Brain pericyte (primary cell): Measurements from ENCODE around the gene SERPINA1.
"Not testable (repeated sequence)": the region's sequence is repeated elsewhere in the genome, so short reads cannot be mapped to it uniquely, and the experiment has no call there.

Experiments used
- DNase-seq: peaks from one replicate; pipeline ENCODE4 v3.0.0-alpha.2; 2012; ENCODE audit warnings: low read depth, low spot score

SERPINA1 gene

DNA sequence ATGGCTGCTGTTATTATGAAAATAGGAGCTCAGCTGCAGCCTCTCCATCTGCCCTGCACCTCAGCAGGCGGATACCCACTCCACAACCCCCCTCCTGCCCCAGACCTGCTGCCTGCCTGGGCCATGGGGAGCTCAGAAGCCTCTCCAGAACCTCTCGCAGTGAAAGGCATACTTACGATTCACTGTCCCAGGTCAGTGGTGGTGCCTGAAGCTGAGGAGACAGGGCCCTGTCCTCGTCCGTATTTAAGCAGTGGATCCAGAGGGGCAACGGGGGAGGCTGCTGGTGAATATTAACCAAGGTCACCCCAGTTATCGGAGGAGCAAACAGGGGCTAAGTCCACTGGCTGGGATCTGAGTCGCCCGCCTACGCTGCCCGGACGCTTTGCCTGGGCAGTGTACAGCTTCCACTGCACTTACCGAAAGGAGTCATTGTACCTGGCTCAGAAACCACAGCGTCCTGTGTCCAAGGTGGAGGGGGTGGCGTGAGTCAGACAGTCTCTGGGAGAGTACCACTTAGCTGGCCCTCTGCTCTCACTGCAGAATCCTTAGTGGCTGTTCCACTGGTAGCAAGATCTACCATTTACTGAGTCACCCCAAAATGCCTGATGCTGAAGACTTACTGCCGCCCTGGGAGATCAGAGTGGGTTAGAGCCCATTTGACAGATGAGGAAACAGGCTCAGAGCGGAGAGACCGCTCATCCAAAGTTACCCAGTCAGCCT is at the start of gene SERPINA1:
TSS of gene SERPINA1 (minus strand) at position 219 of the 720 bp plus-strand sequence. CDS start 5,365 bp downstream, outside the sequence.
- DNase-seq: no peak

DNA sequence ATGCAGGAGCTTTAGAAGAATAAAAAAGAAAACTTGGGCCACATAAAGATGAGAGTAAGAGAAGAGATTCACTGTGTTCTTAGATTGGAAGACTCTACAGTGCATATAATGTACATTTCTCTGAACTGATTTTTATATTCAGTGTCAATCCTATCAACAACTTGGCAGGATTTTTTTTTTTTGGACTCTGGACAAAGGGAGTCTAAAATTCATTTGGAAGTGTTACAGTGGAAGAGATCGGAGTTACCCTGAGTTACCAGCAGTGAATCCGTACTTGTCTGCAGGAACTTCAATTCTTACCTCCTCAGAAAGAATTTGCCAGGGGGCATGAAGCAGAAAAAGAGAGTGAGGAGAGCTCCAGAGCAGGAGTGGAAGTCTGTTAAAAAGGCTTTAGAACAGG is 40.2 kb upstream of the SERPINA1 start:
- DNase-seq: no peak

DNA sequence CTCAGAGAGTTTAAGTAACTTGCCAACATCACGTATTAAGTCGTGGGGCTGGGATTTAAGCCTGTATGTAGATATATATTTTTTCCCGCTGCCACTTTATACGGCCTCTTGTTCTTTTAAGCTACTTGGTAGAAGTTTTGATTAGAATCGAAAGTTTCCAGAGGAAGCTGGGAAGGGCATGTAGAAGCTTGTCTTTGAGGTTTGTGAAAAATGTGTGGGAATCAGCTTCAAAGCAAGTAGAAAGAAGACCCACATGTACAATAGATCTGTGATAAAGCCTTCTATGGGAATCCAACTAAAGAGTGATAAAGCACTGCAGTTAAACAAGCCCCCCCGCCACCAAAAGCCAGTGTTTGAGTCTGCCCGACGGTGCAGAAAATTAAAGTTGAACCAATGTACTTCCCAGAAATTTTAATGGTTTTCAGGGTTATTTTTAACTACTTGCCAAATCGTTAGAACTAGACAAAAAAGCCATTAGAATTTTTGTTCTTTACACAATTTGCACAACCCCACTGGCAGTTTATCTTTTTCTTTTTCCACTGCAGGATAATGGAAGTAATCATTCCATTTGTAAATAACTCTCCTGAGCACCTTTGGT is 38.7 kb upstream of the SERPINA1 start:
- DNase-seq: no peak

DNA sequence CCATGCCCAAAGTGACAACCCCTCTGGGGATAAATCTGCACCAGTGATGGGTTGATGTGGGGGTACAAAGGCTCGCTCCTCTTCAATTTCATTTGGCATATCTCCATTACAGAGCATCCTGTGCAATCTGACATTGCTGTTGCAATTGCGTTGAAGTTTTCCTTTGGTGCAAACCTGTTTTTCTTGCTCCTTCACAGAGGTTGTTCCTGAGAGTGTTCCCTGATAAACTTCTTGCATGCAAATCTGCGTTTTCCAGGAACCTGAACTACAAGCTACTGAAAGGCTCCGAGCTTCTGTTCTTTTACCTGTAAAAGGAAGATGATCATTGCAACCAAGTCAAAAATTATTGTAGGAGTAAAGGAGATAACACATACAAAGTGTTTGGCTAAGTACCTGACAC is 38.1 kb upstream of the SERPINA1 start:
- DNase-seq: no peak

DNA sequence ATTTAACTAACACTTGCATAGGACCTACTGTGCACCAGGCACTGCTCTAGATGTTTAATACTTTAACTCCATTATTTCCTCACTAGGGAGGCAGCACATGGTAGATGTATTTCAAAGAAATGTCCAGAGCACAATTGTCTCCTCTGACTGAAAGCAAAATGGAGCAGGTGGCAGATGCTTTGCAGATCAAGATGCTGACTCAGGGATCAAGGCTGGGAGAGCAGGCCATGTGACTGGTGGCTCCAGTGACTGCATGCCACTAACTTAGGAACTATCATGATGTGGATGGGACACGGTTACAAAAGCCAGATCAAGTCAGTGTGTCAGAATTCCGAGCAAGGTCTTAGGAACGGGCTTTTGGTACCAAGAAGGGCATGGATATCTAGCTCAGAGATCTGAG is 36.0 kb upstream of the SERPINA1 start:
- DNase-seq: no peak

DNA sequence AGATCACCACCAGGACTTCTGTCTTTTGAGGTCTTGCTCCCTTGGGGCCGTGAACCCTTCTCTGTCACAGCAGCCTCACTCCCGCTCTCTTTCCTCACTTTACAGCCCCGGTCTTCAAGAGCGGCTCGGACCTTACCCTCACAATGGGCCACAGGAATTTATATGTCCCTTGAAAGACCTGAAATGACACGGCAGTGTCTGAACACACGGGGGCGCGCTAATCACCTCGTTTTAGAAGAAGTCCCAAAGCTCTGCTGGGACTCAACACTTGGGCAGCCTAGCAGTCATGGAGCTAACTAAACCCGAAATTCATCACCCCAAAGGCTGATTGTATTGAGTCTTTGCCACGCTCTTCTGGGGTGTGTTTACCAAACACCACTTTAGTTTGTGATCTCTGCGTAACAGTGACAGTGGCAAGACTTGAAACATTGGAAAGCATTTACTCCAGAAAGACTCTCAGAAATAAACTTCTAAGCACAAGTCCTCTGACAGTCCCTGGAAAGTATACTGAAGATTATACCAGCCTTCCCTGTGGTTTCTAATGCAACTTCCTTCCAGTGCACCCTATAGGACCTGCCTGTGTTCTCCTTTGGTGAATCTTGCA is 35.2 kb upstream of the SERPINA1 start:
- peak; percentile 33 for DNase-seq

DNA sequence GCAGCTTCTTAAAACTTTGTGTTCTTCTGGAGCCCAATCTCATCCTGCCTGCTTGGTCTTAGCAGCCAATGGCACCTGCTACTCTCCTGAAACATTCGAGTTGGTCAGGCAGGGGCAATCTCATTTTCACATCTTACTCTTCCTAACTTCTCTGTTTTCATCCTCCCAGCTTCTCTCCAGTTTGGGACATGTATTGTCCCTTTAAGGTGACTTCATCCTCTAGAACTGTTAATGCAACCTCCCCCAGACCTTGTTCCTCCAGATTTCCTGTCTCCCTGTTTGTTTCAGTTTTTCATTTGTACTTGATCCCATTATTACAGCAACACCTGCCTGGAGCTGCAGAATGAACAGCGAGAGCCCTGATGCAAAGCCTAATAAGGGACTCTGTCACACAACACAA is 32.9 kb upstream of the SERPINA1 start:
- no peak for DNase-seq

DNA sequence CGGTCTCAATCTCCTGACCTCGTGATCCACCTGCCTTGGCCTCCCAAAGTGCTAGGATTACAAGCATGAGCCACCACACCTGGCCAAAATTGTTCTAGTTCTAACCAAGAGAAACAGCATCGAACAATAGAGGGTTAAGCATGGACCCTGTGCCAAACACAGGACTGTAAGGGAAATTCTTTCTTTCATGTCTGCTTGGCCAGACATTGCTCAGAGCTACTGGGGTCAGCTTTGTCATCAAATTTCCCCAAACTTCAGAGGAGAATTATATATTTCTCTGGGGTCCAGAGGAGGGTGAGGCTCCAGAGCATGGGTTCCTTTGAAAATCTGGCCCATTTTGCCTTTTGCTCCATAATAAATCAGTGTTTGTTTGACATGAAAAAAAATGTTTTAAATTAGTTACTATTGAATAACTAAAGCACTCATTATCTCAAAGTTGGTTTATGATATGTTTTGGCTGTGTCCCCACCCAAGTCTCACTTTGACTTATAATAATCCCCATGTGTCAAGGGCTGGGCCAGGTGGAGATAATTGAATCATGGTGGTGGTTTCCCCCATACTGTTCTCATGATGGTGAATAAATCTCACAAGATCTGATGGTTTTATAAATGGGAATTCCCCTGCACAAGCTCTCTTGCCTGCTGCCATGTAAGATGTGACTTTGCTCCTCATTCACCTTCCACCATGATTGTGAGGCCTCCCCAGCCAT is 29.2 kb upstream of the SERPINA1 start:
- DNase-seq: not testable (repeated sequence)

DNA sequence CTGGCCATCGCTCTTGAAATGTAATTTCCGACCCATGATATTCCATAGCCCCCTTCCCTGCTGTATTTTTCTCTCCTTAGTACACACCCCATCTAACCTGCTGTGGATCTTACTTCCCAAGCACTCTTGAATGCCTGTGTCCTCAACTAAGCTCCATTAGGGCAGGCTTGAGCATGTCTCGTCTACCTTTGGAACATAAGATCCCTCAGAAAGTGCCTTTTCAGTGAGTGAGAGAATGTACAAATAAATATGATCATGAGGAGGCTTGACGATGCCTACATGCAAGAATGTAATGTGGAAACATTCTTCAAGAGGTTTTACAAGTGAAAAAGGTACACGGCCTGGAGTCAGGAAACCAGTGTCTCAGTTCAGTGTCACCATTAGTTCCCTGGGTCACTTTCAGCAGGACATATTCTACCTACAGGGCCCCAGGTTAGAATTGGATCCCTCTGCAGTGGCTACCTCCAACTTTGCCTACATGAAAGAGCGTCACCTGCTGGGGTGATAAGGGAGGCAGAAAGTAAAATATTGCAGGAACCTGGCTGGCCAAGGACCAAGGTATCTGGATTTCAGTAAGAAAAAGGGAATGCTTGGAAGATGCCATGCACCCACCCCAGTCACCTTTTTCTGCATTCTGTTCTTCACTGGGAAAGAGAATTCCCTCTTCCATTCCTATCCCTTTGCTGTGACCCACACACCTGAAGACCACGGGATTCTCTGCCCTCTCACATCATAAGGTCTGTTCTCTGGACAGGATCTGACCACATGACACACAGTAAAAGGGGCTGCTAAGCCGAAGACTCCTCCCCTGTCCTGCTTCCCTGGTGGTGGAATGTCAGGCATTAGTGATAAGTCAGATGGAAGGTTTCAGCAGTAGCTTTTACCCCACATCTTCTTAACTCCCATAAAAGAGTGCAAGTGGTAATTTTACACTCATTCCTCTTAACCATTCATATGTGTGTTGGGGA is 24.6 kb upstream of the SERPINA1 start:
- no peak for DNase-seq

DNA sequence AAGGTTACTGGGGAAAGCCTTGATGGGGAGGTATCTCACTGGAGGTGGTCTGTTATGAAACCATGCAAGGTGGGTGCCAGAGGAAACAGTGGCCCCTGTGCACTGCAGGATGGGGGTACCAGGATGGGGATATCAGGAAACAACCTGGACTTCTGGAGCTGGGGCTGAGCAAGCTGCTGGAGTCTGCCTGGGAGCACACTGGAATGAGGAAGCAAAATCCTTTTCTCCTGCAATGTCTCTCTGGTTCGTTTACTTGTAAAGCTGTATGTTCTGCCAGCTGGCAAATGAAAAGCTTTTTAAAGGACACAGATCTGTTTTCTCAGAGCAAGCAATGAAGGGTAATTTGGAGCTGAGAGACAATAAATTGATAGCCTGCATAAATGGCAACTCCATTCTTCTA is 23.2 kb upstream of the SERPINA1 start:
- DNase-seq: no peak

DNA sequence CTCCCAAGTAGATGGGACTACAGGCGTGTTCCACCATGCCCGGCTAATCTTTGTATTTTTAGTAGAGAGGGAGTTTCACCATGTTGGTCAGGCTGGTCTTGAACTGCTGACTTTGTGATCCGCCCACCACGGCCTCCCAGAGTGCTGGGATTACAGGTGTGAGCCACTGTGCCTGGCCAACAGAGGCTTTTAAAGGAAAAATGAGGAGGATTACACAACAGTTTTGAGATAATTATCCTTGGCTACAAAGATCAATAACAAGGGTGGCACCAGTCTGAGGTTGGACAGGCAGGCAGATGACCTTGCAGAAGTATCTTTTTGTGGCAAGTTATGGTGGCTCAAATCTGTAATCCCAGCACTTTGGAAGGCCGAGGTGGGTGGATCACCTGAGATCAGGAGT is 21.0 kb upstream of the SERPINA1 start:
- DNase-seq: not testable (repeated sequence)

DNA sequence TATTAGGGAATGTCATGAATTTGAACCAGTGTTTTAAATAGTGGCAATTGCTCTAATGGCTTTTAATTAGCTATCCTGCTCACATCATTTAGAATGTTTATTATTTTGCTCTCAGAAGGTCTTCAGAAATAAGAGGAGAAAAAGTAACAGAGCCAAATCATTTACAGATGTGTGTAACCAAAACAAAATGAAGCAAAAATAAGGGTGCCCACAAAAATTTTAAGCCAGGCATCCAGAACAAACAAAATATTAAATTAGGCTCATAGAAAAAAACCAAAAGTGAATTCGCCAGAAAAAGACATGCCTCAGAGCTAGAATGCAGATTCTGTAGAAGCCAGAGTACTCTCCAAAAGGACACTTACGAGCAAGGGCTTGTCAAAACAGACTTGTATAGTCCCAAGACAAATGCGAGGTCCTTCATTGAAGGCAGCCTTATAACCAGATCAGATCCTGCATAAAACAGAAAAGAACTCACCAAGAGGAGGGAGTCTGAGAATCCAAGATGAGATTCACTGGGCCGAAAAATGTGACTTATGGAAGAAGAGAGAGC is 20.2 kb upstream of the SERPINA1 start:
- DNase-seq: no peak

DNA sequence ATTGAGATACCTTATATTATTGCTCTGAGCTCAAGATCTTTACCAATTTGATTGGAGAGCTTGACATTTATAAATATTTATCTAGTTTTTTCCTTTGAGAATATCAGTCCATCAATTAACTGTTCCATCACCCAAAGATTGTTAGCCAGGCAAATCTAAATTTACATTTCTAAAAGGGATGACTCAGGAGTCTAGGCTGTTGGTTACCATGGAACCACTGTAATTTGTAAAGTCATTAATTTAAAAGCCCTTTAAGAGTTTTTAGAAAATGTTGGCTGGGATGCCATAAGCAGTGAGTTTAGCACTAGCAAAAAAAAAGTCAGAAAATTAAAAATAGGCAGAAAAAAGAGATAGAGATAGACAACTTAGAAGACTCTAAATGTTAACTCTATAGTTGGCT is 19.5 kb upstream of the SERPINA1 start:
- no peak for DNase-seq

DNA sequence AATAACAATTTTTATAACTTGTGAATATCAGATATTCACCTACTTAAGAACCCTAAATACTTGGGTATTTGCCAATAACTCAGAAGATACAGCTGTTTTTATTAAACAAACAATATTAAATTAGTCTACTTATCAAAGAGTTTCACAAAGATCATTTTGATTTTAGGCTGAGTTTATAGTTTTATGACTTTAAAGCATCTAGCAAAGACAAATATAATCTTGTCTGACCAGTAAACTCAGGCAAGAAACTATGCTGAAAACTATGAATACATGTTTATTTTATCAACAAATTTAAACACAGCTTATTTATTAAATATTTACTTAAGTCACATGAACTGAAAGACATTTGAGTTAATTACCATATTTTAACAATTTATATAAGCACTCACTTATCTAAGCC is 18.5 kb upstream of the SERPINA1 start:
- DNase-seq: no peak

DNA sequence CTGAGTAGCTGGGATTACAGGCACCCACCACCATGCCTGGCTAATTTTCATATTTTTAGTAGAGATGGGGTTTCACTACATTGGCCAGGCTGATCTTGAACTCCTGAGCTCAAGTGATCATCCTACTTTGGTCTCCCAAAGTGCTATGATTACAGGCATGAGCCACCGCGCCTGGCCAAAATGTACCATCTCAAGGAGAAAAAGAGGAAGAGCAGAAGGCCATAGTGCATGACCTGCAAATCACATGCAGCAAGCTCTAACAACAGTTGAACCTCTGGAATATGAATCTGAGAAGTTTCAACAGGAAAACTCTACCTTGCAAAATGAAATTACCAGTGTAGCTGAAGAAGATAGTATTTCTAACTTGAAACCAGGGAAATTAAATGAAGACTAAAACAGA is 17.1 kb upstream of the SERPINA1 start:
- DNase-seq: no peak

DNA sequence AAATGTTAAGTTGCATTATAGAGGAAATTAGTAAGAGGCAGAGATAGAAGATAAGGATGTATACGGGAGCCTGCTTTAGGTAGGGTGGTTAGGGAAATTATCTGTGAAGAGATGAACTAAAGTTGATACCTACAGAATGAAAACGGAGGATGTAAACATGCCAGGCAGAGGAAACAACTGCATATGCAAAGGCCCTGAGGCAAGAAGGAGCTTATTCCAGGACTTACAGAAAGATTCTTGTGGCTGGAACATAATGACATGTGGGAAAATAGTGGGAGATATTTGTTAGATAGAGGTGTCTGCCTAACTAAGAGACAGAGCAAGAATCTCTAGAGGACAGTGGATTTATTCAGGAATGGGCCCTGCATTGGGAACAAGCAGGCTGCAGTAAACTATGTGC is 16.2 kb upstream of the SERPINA1 start:
- DNase-seq: no peak

DNA sequence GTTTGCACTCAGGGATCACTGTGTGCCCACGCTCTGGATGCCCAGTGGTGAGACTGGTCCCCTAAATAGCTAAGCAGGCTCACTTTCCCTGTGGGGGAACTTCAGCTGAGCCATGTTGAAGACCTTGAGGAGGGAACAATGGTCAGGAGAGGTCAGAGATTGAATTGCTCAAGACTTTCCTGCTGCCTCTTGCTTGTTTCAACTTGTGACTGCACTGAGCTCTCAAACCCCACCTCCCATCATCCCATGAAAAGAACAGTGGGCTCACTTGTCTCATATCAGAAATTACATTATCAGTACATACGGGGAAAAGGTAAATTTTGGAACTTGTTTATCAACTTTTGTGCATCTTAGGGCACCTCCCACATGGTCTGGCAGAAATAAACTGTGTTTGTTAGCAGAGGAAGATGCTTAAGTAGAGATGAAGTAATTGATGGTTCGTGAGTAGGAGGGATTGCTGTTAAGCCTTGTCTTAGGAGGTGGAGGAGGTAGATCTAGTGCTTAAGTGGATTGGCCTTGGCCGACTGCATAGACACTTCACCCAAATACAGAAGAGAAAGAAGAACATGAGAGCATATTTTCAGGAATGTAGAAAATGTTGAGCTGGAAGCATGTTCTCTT is 15.0 kb upstream of the SERPINA1 start:
- DNase-seq: no peak

DNA sequence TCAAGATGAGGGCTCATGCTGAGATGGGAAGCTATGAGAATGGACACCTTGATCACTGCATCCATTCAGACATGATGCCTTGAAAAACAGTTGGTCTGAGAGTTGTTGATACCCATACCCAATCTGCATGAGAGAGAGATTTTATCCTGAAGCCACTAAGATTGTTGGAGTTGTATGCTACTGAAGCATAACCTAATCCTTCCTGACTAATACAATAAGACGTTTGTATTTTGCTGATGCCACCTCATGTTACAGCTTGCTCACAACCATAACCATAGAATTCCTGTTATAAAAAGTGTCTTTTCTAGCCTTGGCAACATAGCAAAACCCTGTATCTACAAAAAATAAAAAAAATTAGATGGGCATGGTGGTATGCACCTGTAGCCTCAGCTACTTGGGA is 12.7 kb upstream of the SERPINA1 start:
- DNase-seq: no peak

DNA sequence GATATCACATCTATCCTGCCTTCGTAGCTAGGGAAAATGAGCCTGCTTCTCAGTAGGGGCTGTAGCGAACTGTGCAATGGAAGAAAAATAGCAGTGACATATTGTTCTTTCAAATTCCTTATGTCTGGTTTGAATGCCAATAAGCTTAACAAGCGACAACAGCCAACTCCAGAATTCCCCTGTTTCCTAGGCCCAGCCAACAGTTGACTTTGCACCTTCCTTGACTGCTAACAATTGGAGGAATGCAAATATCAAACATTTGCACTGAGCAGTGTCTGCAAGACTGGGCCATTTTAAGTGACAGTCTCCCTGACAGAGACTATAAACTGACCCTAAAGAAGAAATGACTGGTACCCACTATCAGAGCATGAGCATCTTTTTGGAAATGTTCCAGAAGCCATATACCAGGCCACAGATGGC is 12.0 kb upstream of the SERPINA1 start:
- DNase-seq: no peak

DNA sequence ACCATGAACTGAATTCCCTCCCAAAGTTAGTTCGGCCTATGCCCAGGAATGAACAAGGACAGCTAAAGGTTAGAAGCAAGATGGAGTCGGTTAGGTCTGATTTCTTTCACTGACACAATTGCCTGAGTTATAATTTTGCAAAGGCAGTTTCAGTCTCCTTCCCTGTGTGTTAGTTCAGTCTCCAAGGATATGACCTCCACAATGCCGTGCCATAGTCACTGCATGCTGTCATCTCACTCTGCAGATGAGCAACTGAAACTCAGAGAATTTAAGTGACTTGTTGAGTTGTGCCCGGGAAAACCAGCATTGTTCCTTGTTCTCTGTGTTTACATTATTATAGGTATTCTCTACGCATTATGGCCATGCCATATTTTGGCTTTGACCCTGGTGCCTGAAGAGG is 10.1 kb upstream of the SERPINA1 start:
- DNase-seq: no peak

DNA sequence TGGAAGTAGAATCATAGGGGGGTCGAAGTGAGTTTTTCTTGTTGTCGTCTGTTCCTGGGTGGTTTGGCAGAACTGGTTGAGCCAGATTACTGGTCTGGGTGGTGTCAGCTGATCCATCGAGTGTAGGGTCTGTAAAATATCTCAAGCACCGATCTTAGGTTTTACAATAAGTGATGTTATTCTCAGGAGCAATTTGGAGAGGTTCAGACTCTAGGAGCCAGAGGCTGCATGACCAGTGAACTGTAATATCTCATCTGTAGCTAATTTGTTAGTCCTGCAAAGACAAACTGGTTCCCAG is 9.7 kb upstream of the SERPINA1 start:
- no peak for DNase-seq
